Ammon's horn (tissue), 1 donor: ENCODE measurements around the gene CMPK1.
A peak's percentile ranks its signal among the peaks of the same experiment; 100 is the strongest.
"Not testable (repeated sequence)": the region's sequence is repeated elsewhere in the genome, so short reads cannot be mapped to it uniquely, and the experiment has no call there.

ENCODE experiments used
- DNase-seq: peaks from one replicate; pipeline ENCODE4 v3.0.0-alpha.2; 2016; ENCODE audit warnings: low spot score

The CMPK1 gene

GRCh38 chr1:47338249-47339077 is 4.9 kb downstream of the CMPK1 start:
- no peak for DNase-seq

GRCh38 chr1:47340227-47340626 is 6.6 kb downstream of the CMPK1 start:
- DNase-seq = no peak

DNA sequence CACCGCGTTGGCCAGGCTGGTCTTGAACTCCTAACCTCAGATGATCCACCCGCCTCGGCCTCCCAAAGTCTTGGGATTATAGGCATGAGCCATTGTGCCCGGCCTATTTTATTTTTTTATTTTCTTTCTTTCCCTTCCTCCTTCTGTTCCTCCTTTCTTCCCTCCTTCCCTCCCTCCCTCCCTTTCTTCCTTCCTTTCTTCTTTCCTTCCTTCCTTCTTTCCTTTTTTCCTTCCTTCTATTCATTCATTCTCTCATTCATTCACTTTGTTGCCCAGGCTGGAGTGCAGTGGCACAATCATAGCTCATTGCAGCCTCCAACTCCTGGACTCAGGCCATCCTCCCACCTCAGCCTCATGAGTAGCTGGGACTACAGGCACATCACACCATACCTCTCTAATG is 13.4 kb downstream of the CMPK1 start:
- not testable (repeated sequence) for DNase-seq

GRCh38 chr1:47347735-47348134 is 14.1 kb downstream of the CMPK1 start:
- no peak for DNase-seq

- DNase-seq = no peak
Observed at GRCh38 chr1:47348246-47348645, 14.7 kb downstream of the CMPK1 start.

DNA sequence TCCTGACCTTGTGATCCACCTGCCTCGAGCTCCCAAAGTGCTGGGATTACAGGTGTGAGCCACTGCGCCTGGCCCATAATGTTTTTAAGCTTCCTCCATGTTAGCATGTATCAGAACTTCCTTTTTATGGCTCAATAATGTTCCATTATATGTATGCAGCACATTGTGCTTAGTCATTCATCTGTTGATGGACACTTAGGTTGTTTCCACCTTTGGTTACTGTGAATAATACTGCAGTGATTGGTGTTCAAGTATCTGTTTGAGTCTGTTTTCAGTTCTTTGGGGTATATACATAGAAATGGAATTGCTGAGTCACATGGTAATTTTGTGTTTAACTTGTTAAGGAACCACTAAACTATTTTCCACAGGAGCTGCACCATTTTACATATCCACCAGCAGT is 17.7 kb downstream of the CMPK1 start:
- DNase-seq = no peak

GRCh38 chr1:47361380-47361779 is 27.8 kb downstream of the CMPK1 start:
- no peak for DNase-seq

DNA sequence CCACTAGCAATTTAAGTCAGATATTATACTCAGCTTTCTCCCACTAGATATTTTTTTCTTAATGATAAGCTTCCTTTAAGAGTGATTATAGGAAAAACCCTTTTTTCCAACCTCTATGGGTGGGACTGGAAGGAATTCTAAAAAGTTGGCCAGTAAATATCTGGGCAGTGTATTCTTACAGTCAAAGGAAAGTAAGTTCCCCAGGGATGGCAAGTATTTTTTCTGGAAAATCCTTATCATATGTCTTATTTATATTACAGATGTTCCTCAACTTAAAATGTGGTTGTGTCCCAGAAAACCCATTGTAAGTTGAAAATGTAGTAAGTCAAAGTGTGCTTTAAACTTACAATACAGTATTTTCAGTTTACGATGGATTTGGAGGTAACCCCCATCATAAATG is 29.2 kb downstream of the CMPK1 start:
- no peak for DNase-seq

DNA sequence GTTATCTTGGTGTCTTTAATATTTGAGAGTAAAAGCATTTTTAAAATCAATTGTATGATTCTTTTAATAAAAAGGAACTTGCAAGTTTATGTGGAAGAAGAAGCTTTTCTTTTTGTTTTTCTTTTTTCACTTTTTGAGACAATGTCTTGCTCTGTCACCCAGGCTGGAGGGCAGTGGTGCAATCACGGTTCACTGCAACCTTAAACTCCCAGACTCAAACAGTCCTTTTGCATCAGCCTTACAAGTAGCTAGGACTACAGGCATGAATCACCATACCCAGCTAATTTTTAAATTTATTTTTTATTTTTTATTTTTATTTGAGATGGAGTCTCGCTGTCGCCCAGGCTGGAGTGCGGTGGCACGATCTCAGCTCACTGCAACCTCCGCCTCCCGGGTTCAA is 34.1 kb downstream of the CMPK1 start:
- DNase-seq = no peak

DNA sequence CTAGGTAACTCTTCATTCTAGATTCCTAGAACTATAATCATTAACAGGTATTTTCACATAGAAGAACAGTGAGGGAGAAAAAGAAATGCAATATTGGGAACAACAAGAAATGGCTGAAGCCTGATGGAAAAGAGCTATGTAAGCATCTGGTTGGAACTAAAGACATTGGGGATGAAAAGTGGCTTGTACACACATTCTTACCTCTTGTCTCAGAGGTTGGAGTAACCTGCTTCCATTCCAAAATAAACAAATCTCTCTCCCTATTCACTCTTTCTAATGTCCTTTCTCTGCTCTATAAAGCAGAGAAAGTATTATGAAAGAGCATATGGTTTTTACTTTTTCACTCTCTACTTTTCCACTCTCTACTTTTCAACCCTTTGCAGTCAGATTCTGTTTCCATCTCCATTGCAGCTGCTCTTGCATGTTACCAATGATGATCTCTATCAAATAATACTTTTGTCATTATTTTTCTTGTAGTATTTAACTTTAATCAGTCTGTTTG is 37.5 kb downstream of the CMPK1 start:
- no peak for DNase-seq

DNA sequence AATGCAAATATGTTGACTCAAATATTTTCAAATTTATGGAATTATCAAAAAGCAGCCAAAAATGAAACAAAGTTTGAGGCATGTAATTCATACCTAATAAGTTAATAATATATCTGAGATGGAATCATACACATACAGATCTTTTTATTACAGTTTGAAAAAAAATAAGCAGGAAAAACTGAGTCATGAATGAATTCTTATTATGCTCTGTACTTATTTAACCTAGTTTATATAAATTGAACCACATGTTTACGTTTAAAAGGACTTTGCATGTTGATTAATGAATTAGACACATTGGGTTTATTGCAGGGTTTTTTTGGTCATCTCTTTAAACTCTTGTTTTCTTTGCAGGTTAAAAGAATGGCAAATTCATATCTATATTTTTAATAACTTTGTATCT is 40.9 kb downstream of the CMPK1 start:
- no peak for DNase-seq

- no peak for DNase-seq
Observed at GRCh38 chr1:47378147-47378546, 44.6 kb downstream of the CMPK1 start.

- no peak for DNase-seq
Observed at GRCh38 chr1:47380699-47381098, 47.1 kb downstream of the CMPK1 start.

DNA sequence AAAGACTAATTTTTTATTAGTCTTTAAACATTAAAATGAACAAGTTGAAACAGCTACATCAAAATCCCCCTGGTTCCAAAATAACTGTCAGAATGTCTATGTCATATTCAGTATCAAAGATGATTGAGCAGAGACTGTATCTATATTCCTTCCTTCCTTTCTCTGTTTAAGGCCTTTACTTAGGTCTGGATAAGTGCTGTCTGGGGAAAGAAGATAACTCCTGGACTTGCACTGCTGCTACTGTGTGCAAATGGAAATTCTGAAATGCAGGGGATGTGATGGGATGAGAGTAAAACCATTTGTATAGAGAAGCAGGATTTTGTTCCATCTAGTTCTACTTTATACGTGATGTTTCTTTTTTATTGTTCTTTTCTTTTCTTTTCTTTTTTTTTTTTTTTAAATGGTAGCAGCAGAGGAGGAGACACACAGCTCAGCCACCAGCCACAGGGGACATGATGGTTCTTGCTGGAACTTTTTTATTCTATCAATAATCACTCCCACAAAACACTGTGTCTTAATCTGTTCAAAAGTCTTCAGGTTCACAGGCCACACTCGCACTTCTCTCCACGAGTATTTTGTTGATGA is 48.9 kb downstream of the CMPK1 start:
- no peak for DNase-seq

GRCh38 chr1:47384083-47384482 is 50.5 kb downstream of the CMPK1 start:
- DNase-seq = no peak

- no peak for DNase-seq
Observed at GRCh38 chr1:47385020-47385419, 51.4 kb downstream of the CMPK1 start.

DNA sequence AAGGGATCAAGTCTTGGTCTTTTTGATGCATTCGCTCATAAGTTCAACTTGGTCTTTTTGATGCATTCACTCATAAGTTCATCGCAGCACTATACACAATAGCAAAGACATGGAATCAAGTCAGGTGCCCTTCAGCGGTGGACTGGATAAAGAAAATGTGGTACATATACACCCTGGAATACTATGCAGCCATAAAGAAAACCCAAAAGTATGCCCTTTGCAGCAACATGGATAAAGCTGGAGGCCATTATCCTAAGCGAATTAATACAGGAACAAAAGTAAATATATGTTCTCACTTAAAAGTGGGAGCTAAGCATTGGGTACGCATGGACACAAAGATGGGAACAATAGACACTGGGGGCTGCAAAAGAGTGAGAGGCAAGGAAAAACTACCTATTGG is 52.7 kb downstream of the CMPK1 start:
- DNase-seq = no peak

DNA sequence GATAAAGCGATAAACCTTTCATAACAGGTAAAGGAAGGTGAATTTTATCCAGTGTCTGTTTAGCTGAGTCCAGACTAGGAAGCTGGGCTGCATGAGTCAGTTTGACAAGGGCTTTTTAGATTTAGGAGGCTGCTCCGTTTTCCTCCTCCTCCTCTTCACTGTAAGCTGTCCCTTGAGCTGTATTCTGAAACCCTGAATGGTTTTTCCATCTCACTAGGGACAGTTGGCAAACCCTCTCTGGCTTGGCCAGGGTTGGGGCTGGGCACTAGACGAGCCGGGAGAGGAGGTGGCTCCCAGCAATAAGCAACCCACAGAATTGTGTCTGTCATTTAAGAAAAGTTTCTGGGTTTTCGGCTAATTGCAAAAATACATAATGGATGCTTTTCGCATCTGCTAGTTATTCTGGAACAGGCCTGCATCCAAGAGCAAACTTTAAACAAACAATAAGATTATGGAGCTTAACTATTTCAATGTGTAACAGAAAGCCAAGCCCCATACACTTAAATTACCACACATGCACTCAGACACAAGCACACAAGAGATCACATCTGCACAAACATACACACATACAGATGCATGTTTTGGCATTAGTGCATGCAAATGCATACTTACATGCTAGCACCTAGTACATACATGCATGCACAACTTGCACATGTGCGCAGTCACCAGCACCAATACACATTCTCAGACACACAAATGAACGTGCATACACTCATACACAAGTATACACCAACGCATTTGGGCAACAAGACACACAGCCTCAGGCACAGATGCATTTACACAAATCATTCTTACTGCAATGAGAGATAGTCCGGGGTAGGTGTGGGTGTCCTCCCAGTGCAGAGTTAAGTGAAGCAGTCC is 54.7 kb downstream of the CMPK1 start:
- DNase-seq = no peak

DNA sequence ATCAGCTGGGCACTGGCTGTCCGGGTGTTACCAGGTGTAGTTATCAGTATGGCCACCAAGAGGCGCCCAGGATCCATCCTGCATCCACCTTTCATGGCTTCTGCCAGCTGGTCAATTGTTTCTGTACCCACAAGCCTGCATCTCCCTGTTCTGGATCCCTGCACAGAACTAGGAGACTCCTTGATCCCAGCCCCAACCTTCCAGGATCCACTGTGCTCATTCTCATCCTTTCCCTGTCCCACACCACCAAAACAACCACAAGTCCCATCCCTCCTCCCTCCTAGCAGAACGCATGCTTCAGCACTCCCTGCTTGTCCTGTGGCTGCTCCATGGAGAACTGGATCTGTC is 55.3 kb downstream of the CMPK1 start:
- peak; percentile 60 for DNase-seq

DNA sequence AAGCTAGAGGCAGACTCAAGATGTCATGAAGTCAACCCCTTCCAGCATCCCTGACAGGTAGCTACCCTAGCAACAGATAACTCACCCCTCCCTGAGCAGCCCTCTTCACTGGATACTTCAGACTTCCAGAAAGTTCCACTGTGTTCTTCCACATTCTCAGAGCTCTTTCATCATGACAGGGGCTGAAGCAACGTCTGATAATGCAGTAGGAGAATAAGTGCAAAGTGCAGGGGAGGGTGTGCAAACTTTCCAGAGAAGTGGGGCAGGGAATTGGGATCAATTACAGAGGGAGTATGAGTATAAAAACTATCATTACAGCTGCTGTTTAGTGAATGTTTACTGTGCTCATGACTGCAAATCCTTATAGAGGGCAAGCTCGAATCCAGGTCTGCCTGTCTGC is 56.1 kb downstream of the CMPK1 start:
- DNase-seq = no peak

- DNase-seq = no peak
Observed at GRCh38 chr1:47390843-47391242, 57.3 kb downstream of the CMPK1 start.

DNA sequence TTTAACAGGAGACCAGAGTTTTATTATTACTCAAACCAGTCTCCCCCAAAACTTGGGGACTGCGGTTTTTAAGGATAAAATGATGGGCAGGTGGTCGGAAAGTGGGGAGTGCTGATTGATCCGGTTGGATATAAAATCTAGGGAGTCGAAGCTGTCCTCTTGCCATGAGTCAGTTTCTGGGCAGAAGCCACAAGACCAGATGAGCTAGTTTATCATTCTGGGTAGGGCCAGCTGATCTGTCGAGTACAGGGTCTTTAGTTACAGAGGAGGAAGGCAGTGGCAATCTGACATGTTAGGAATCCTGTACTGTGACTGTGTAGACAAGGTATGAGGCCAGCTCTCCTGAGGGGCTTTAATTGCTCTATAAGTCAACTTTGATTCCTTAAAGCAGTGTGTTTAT is 59.6 kb downstream of the CMPK1 start:
- no peak for DNase-seq

GRCh38 chr1:47395433-47395832 is 61.8 kb downstream of the CMPK1 start:
- no peak for DNase-seq
